K562 (cell line): ENCODE results near the gene SLC6A8. TPM values are rescaled to one million over a fixed set of nuclear protein-coding genes. Genes with fewer than 3 reads are reported as not detected.

ENCODE experiments used
- BRD9 ChIP-seq: fragments of 450-650 bp; IDR thresholded peaks from 2 replicates; pipeline ENCODE4 v1.6.1; 2018; ENCODE audit warnings: low read depth; ENCODE audit not compliant: partially characterized antibody
- ESRRA ChIP-seq: fragments of 450-650 bp; IDR thresholded peaks from 2 replicates; pipeline ENCODE4 v1.6.1; 2014; ENCODE audit warnings: low read depth, mild to moderate bottlenecking, moderate library complexity, borderline replicate concordance
- HDAC1 ChIP-seq, 2 experiments: fragments of 450-650 bp; IDR thresholded peaks; 2 replicates each; pipeline ENCODE4 v1.6.1; 2016 to 2017; ENCODE audit warnings: inconsistent platforms in 1 of 2, mild to moderate bottlenecking in 1 of 2, moderate library complexity in 1 of 2
- L3MBTL2 ChIP-seq: fragments of 450-650 bp; IDR thresholded peaks from 2 replicates; pipeline ENCODE4 v1.6.1; 2016; ENCODE audit warnings: mild to moderate bottlenecking, moderate library complexity
- NFE2 ChIP-seq: IDR thresholded peaks from 2 replicates; pipeline ENCODE4 v1.6.1; 2014; ENCODE audit warnings: antibody characterized with exemption, low read depth
- RBM34 ChIP-seq: fragments of 200-400 bp; formaldehyde crosslinking; IDR thresholded peaks from 2 replicates; pipeline ENCODE4 v1.6.1; 2018; ENCODE audit warnings: low read length, borderline replicate concordance; ENCODE audit not compliant: insufficient read depth
- YY1 ChIP-seq, 3 experiments: IDR thresholded peaks; 2 replicates each; pipeline ENCODE4 v1.6.1; 2011; ENCODE audit warnings: low read length in 2 of 3, mild to moderate bottlenecking in 2 of 3, moderate library complexity in 2 of 3, borderline replicate concordance in 1 of 3, control low read depth in 1 of 3, low read depth in 1 of 3; ENCODE audit not compliant: insufficient read depth in 3 of 3, insufficient replicate concordance in 2 of 3, control insufficient read depth in 1 of 3, insufficient read length in 1 of 3; ENCODE audit errors: extremely low read depth in 1 of 3
- ZKSCAN8 ChIP-seq: fragments of 200-800 bp; sonication (Bioruptor generic); IDR thresholded peaks from 2 replicates; pipeline ENCODE4 v1.6.1; 2016; ENCODE audit warnings: missing genetic modification characterization, missing compliant biosample characterization
- ZNF134 ChIP-seq: fragments of 250-450 bp; sonication (Bioruptor Pico); conservative IDR thresholded peaks from 2 replicates; pipeline ENCODE4 v1.4.0; 2020
- ZNF586 ChIP-seq: fragments of 450-650 bp; formaldehyde crosslinking; conservative IDR thresholded peaks from 2 replicates; pipeline ENCODE4 v1.4.0; 2020; ENCODE audit warnings: mild to moderate bottlenecking, moderate library complexity
- ZNF766 ChIP-seq: fragments of 200-800 bp; sonication (Bioruptor generic); conservative IDR thresholded peaks from 2 replicates; pipeline ENCODE4 v1.6.1; 2016; ENCODE audit warnings: missing genetic modification characterization, missing compliant biosample characterization
- polyA plus RNA-seq, 8 experiments: library from polyadenylated mRNA; depleted of rRNA in 4 of 8; stranded (reverse) in 5 of 8; unstranded in 3 of 8; fragments of >200 nt; fragmentation: Nextera tagmentation in 2 of 8; fragmentation: Illumina TruSeq in 1 of 8; extraction: Ambion mirVana in 2 of 8; extraction: Trizol in 1 of 8; gene quantifications; 2 replicates each; pipeline versions ENCODE4 v1.2.1 to v1.2.3, GENCODE V29; 2011 to 2014; ENCODE audit warnings: inconsistent platforms in 1 of 8, missing spikeins in 1 of 8
- total RNA-seq, 7 experiments: library from RNA; depleted of rRNA in 6 of 7; stranded (reverse); fragments of >200 nt in 6 of 7; fragmentation: Illumina TruSeq in 2 of 7; extraction: Trizol in 2 of 7; gene quantifications; 2 replicates each; pipeline versions ENCODE4 v1.2.1 to v1.2.3, GENCODE V29; 2011 to 2021; ENCODE audit warnings: low replicate concordance in 1 of 7
- TF ChIP-seq, protein P1 (sequence below): sonication (generic); formaldehyde crosslinking; IDR thresholded peaks from 2 replicates; pipeline ENCODE4 v1.8.0; 2022; ENCODE audit warnings: missing genetic modification reagents, mild to moderate bottlenecking, borderline replicate concordance
- TF ChIP-seq, protein P2 (sequence below): fragments of 250-450 bp; sonication (Bioruptor Pico); IDR thresholded peaks from 2 replicates; pipeline ENCODE4 v1.8.0; 2022; ENCODE audit warnings: inconsistent platforms
- TF ChIP-seq, protein P3 (sequence below): fragments of 200-800 bp; sonication (Bioruptor generic); IDR thresholded peaks from 2 replicates; pipeline ENCODE4 v1.6.1; 2016; ENCODE audit warnings: missing genetic modification characterization, missing compliant biosample characterization
- TF ChIP-seq, protein P4 (sequence below): fragments of 250-450 bp; sonication (Bioruptor Pico); IDR thresholded peaks from 2 replicates; pipeline ENCODE4 v1.9.0; 2021; ENCODE audit warnings: mild to moderate bottlenecking, inconsistent platforms
- TF ChIP-seq, protein P5 (sequence below): sonication (generic); formaldehyde crosslinking; IDR thresholded peaks from 2 replicates; pipeline ENCODE4 v1.9.0; 2022; ENCODE audit warnings: mild to moderate bottlenecking, missing genetic modification reagents

SLC6A8 gene
- total and polyA plus RNA-seq, 9 of the 15 experiments (the other 6 are each of a cell fraction or from before 2014, with no cell fraction given) = 0.68 to 144 (median 34.3) TPM

DNA sequence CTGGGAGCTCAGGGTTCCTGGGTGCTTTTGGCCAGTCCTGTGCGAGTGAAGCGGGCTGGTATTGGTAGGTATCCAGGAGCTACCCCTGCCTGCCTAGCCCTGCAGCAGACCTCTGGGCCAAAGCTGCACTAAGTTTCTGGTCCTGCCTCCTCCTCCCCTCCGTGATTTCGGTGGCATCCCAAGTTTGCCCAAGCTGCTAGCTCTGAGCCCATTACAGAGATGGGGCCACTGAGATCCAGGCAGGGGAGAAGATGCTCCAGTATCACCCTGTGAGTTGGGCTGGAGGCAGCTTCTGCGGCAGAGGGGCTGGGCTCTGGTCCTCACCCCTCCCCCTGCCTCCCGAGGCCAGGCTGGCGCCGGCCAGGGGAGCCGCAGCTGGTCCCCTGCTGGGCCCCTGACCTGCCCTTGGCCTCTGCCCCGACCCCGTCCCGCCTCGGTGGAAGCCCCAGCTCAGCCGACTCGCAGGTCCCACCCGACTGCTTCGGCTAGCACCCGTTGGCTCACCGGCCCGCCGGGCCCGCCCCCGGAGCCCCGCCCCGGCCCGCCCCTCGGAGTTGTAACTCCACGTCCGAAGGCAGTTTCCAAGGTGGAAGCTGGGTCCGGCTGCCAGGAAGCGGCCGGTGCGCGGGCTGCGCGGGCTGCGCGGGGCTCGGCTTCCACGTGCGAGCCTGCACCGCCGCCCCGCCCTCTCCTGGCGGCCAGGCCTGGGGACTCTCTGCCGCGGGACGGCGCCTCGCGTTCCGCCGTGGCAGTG, 40.9 kb upstream of the SLC6A8 start, which contains the start of gene DUSP9 (continued):
- TF ChIP-seq, protein P1, sequence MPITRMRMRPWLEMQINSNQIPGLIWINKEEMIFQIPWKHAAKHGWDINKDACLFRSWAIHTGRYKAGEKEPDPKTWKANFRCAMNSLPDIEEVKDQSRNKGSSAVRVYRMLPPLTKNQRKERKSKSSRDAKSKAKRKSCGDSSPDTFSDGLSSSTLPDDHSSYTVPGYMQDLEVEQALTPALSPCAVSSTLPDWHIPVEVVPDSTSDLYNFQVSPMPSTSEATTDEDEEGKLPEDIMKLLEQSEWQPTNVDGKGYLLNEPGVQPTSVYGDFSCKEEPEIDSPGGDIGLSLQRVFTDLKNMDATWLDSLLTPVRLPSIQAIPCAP (CRISPR knock-in tag) = no peak
- peak; percentile 66 for TF ChIP-seq ESRRA
- no peak for TF ChIP-seq HDAC1 (IDR thresholded peaks at IDR 0.05)
- no peak for TF ChIP-seq ZKSCAN8
- TF ChIP-seq, protein P2, sequence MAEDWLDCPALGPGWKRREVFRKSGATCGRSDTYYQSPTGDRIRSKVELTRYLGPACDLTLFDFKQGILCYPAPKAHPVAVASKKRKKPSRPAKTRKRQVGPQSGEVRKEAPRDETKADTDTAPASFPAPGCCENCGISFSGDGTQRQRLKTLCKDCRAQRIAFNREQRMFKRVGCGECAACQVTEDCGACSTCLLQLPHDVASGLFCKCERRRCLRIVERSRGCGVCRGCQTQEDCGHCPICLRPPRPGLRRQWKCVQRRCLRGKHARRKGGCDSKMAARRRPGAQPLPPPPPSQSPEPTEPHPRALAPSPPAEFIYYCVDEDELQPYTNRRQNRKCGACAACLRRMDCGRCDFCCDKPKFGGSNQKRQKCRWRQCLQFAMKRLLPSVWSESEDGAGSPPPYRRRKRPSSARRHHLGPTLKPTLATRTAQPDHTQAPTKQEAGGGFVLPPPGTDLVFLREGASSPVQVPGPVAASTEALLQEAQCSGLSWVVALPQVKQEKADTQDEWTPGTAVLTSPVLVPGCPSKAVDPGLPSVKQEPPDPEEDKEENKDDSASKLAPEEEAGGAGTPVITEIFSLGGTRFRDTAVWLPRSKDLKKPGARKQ (CRISPR knock-in tag) = no peak
- TF ChIP-seq ZNF586 (CRISPR knock-in tag) = no peak
- TF ChIP-seq, protein P3, sequence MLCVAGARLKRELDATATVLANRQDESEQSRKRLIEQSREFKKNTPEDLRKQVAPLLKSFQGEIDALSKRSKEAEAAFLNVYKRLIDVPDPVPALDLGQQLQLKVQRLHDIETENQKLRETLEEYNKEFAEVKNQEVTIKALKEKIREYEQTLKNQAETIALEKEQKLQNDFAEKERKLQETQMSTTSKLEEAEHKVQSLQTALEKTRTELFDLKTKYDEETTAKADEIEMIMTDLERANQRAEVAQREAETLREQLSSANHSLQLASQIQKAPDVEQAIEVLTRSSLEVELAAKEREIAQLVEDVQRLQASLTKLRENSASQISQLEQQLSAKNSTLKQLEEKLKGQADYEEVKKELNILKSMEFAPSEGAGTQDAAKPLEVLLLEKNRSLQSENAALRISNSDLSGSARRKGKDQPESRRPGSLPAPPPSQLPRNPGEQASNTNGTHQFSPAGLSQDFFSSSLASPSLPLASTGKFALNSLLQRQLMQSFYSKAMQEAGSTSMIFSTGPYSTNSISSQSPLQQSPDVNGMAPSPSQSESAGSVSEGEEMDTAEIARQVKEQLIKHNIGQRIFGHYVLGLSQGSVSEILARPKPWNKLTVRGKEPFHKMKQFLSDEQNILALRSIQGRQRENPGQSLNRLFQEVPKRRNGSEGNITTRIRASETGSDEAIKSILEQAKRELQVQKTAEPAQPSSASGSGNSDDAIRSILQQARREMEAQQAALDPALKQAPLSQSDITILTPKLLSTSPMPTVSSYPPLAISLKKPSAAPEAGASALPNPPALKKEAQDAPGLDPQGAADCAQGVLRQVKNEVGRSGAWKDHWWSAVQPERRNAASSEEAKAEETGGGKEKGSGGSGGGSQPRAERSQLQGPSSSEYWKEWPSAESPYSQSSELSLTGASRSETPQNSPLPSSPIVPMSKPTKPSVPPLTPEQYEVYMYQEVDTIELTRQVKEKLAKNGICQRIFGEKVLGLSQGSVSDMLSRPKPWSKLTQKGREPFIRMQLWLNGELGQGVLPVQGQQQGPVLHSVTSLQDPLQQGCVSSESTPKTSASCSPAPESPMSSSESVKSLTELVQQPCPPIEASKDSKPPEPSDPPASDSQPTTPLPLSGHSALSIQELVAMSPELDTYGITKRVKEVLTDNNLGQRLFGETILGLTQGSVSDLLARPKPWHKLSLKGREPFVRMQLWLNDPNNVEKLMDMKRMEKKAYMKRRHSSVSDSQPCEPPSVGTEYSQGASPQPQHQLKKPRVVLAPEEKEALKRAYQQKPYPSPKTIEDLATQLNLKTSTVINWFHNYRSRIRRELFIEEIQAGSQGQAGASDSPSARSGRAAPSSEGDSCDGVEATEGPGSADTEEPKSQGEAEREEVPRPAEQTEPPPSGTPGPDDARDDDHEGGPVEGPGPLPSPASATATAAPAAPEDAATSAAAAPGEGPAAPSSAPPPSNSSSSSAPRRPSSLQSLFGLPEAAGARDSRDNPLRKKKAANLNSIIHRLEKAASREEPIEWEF = no peak
- no peak for TF ChIP-seq ZNF134 (CRISPR knock-in tag)
- TF ChIP-seq, protein P4, sequence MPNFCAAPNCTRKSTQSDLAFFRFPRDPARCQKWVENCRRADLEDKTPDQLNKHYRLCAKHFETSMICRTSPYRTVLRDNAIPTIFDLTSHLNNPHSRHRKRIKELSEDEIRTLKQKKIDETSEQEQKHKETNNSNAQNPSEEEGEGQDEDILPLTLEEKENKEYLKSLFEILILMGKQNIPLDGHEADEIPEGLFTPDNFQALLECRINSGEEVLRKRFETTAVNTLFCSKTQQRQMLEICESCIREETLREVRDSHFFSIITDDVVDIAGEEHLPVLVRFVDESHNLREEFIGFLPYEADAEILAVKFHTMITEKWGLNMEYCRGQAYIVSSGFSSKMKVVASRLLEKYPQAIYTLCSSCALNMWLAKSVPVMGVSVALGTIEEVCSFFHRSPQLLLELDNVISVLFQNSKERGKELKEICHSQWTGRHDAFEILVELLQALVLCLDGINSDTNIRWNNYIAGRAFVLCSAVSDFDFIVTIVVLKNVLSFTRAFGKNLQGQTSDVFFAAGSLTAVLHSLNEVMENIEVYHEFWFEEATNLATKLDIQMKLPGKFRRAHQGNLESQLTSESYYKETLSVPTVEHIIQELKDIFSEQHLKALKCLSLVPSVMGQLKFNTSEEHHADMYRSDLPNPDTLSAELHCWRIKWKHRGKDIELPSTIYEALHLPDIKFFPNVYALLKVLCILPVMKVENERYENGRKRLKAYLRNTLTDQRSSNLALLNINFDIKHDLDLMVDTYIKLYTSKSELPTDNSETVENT (CRISPR knock-in tag) = no peak
- no peak for TF ChIP-seq RBM34
- peak in 1 of 3 experiments; percentile 21 for TF ChIP-seq YY1 (IDR thresholded peaks at IDR 0.05; ENCODE audit: borderline replicate concordance in 1 of 3, control insufficient read depth in 1 of 3, extremely low read depth in 1 of 3, insufficient read depth in 3 of 3, insufficient read length in 1 of 3, insufficient replicate concordance in 2 of 3, low read depth in 1 of 3, low read length in 2 of 3)
- TF ChIP-seq NFE2 = no peak
- peak; percentile 76 for TF ChIP-seq L3MBTL2
- TF ChIP-seq BRD9 = no peak
- no peak for TF ChIP-seq ZNF766 (CRISPR knock-in tag)
- TF ChIP-seq, protein P5, sequence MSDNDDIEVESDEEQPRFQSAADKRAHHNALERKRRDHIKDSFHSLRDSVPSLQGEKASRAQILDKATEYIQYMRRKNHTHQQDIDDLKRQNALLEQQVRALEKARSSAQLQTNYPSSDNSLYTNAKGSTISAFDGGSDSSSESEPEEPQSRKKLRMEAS (CRISPR knock-in tag) = peak; percentile 72
